ENCODE measurements around the gene FAM83C.

FAM83C gene

GRCh38 chr20:35277531-35278395, 14.5 kb downstream of the FAM83C start, which contains the start of gene MMP24OS:
TSS of gene MMP24OS (minus strand) at chr20:35278122. CDS start at chr20:35277929, 193 bp downstream.
- no peak; the same call in 1 of the 2 replicates for TF ChIP-seq CTCF (IDR thresholded peaks at IDR 0.05)

- no peak for TF ChIP-seq CTCF (IDR thresholded peaks at IDR 0.05)
Observed at GRCh38 chr20:35277127-35277526, 15.1 kb downstream of the FAM83C start.

- TF ChIP-seq CTCF (IDR thresholded peaks at IDR 0.05) = no peak
Observed at GRCh38 chr20:35276408-35276807, 15.8 kb downstream of the FAM83C start.

- TF ChIP-seq CTCF (IDR thresholded peaks at IDR 0.05) = no peak
Observed at GRCh38 chr20:35275741-35276251, 16.4 kb downstream of the FAM83C start.

- TF ChIP-seq CTCF (IDR thresholded peaks at IDR 0.05) = no peak
Observed at GRCh38 chr20:35274172-35275092, 17.8 kb downstream of the FAM83C start.

- no peak for TF ChIP-seq CTCF (IDR thresholded peaks at IDR 0.05)
Observed at GRCh38 chr20:35273449-35274171, 18.6 kb downstream of the FAM83C start.

- TF ChIP-seq CTCF (IDR thresholded peaks at IDR 0.05) = no peak
Observed at GRCh38 chr20:35271904-35272303, 20.3 kb downstream of the FAM83C start.
